ENCODE measurements around the gene SYNE2.

GRCh38 chr14:64053694-64054669 lies 201.2 kb downstream of the SYNE2 start:
- TF ChIP-seq CTCF (IDR thresholded peaks at IDR 0.05): no peak
- TF ChIP-seq POLR2AphosphoS5 (IDR thresholded peaks at IDR 0.05; ENCODE audit: low read depth, low read length): no peak
- no peak for TF ChIP-seq REST (IDR thresholded peaks at IDR 0.05; ENCODE audit: insufficient read depth in 1 of 2, low read depth in 2 of 2, low read length in 1 of 2)
- TF ChIP-seq SIN3A (IDR thresholded peaks at IDR 0.05; ENCODE audit: borderline replicate concordance, insufficient read depth, low read depth, low read length): no peak

Data from Panc1 (cell line).